Endothelial cell of umbilical vein (primary cell): ENCODE measurements around the gene NUP37. TPM values are rescaled to one million over a fixed set of nuclear protein-coding genes. Genes with fewer than 3 reads are reported as not detected.

Source experiments
- BruUV-seq: library from RNA; stranded (reverse); fragments of 400-500 nt; replicated peaks from 2 replicates; lab custom pipeline; 2021; lab: Mats Ljungman, UMichigan
- CTCF ChIA-PET: fragments of 300-600, 350-600 bp; sonication (Branson Sonifier 250); formaldehyde crosslinking; loops from one replicate; lab custom pipeline; 2021; ENCODE audit warnings: antibody characterized with exemption, inconsistent platforms; lab: Charles Lee
- POLR2A ChIA-PET: fragments of 300-600, 350-600 bp; sonication (Branson Sonifier 250); formaldehyde crosslinking; loops from one replicate; lab custom pipeline; 2021; ENCODE audit warnings: antibody characterized with exemption, inconsistent platforms; lab: Charles Lee
- DNase-seq: peaks from one replicate; pipeline ENCODE4 v3.0.0-alpha.2; 2011; ENCODE audit warnings: low read depth, low spot score
- FAIRE-seq: peaks from 2 replicates; lab custom pipeline; 2011; peaks lifted over from hg19 to GRCh38; lab: Jason Lieb, UNC
- H2AFZ ChIP-seq: 2 replicates; pipeline ENCODE4 v1.6.0; 2012; ENCODE audit warnings: low read depth, low read length, control low read depth, inconsistent platforms
- H3K27ac ChIP-seq: 2 replicates; pipeline ENCODE4 v1.5.1; 2011; ENCODE audit warnings: low read depth, mild to moderate bottlenecking, control low read depth, low read length, moderate library complexity; ENCODE audit not compliant: insufficient read depth
- H3K27me3 ChIP-seq, 2 experiments: 2 replicates each; pipeline versions ENCODE4 v1.6.0 to v1.6.1; 2011; ENCODE audit warnings: low read length in 2 of 2, mixed read lengths in 1 of 2; ENCODE audit not compliant: control insufficient read depth in 2 of 2, insufficient read depth in 2 of 2
- H3K36me3 ChIP-seq, 2 experiments: 2 replicates in 1 of 2; 3 replicates in 1 of 2; pipeline ENCODE4 v1.5.1; 2011; ENCODE audit warnings: low read length in 2 of 2, mild to moderate bottlenecking in 1 of 2, moderate library complexity in 1 of 2; ENCODE audit not compliant: control insufficient read depth in 2 of 2, insufficient read depth in 2 of 2; ENCODE audit errors: extremely low read depth in 1 of 2
- H3K4me1 ChIP-seq: 3 replicates; pipeline ENCODE4 v1.5.1; 2011; ENCODE audit warnings: mild to moderate bottlenecking, low read length; ENCODE audit not compliant: control insufficient read depth, insufficient read depth; ENCODE audit errors: extremely low read depth
- H3K4me2 ChIP-seq: 2 replicates; pipeline ENCODE4 v1.6.1; 2011; ENCODE audit warnings: low read length, control low read depth, mixed read lengths; ENCODE audit not compliant: insufficient read depth
- H3K4me3 ChIP-seq, 3 experiments: fragments of 200-600 bp in 1 of 3; sonication (generic), shearing (Covaris generic) in 1 of 3; replicated peaks in 1 of 3; 2 replicates each; pipeline ENCODE4 v1.5.1; 2011 to 2016; ENCODE audit warnings: control low read depth in 3 of 3, low read length in 3 of 3, mild to moderate bottlenecking in 2 of 3, inconsistent platforms in 1 of 3, low read depth in 1 of 3, moderate library complexity in 1 of 3; ENCODE audit not compliant: insufficient read depth in 1 of 3
- H3K79me2 ChIP-seq: 2 replicates; pipeline ENCODE4 v1.6.0; 2012; ENCODE audit warnings: low read length, inconsistent platforms; ENCODE audit not compliant: control insufficient read depth, insufficient read depth
- H3K9ac ChIP-seq: replicated peaks from 2 replicates; pipeline ENCODE3; 2011; ENCODE audit warnings: low read length, control low read depth; ENCODE audit not compliant: insufficient read depth; ENCODE audit errors: extremely low read depth
- H3K9me1 ChIP-seq: replicated peaks from 3 replicates; pipeline ENCODE4 v1.6.0; 2011; ENCODE audit warnings: mild to moderate bottlenecking, low read length; ENCODE audit not compliant: control insufficient read depth, insufficient read depth; ENCODE audit errors: extremely low read depth
- H3K9me3 ChIP-seq: replicated peaks from 2 replicates; pipeline ENCODE4 v1.5.1; 2012; ENCODE audit warnings: low read length, inconsistent platforms; ENCODE audit not compliant: control insufficient read depth, insufficient read depth
- H4K20me1 ChIP-seq: replicated peaks from 2 replicates; pipeline ENCODE3; 2011; ENCODE audit warnings: mild to moderate bottlenecking, low read length; ENCODE audit not compliant: control insufficient read depth, insufficient read depth; ENCODE audit errors: extremely low read depth
- CTCF ChIP-seq, 2 donors: IDR thresholded peaks; 1 replicate in 1 of 2; 2 replicates in 1 of 2; pipeline ENCODE4 v1.5.1; 2011; ENCODE audit warnings: low read length in 2 of 2, mild to moderate bottlenecking in 2 of 2, moderate library complexity in 2 of 2, control low read depth in 1 of 2, inconsistent platforms in 1 of 2, low read depth in 1 of 2; ENCODE audit not compliant: insufficient read depth in 1 of 2; ENCODE audit errors: extremely low read depth in 1 of 2
- EZH2 ChIP-seq: IDR thresholded peaks from 2 replicates; pipeline ENCODE4 v1.6.1; 2012; ENCODE audit warnings: borderline replicate concordance, low read depth, mild to moderate bottlenecking, moderate library complexity, low read length, inconsistent platforms; ENCODE audit not compliant: severe bottlenecking
- FOS ChIP-seq: IDR thresholded peaks from 2 replicates; pipeline ENCODE4 v1.6.1; 2011; ENCODE audit warnings: mild to moderate bottlenecking, low read length, moderate library complexity, borderline replicate concordance; ENCODE audit not compliant: insufficient read depth
- GATA2 ChIP-seq: IDR thresholded peaks from 2 replicates; pipeline ENCODE4 v1.7.0; 2011; ENCODE audit warnings: low read depth, mild to moderate bottlenecking, moderate library complexity, mixed read lengths, low read length; ENCODE audit not compliant: insufficient read length, insufficient read depth
- JUN ChIP-seq: IDR thresholded peaks from 2 replicates; pipeline ENCODE4 v1.6.1; 2011; ENCODE audit warnings: borderline replicate concordance, low read depth; ENCODE audit not compliant: insufficient read length, insufficient read depth
- MAX ChIP-seq: IDR thresholded peaks from 2 replicates; pipeline ENCODE4 v1.6.1; 2011; ENCODE audit not compliant: insufficient read depth, insufficient read length
- MYC ChIP-seq: IDR thresholded peaks from one replicate; pipeline ENCODE4 v1.6.1; 2011; ENCODE audit warnings: mild to moderate bottlenecking, low read depth, low read length
- POLR2A ChIP-seq: IDR thresholded peaks from 2 replicates; pipeline ENCODE4 v1.6.1; 2012; ENCODE audit warnings: low read depth, mild to moderate bottlenecking, control low read depth, low read length
- POLR2AphosphoS5 ChIP-seq: IDR thresholded peaks from 2 replicates; pipeline ENCODE4 v1.6.1; 2012; ENCODE audit warnings: low read depth, mild to moderate bottlenecking, control low read depth, low read length, moderate library complexity; ENCODE audit not compliant: insufficient read depth
- dilution Hi-C: fragments of 300-500 bp; cut with MboI; formaldehyde crosslinking; loops from one replicate; pipeline ENCODE4 v1.15.0; 2019; ENCODE audit warnings: low sequenced_read_pairs; ENCODE audit not compliant: extremely low pct_ligation_motif_present
- intact Hi-C: fragments of 100-400 bp; cut with micrococcal nuclease; formaldehyde crosslinking; loops from one replicate; pipeline ENCODE4 v1.10.0; 2022
- polyA plus RNA-seq, 4 experiments: library from polyadenylated mRNA; depleted of rRNA in 3 of 4; stranded (reverse) in 3 of 4; unstranded in 1 of 4; fragments of >200 nt; gene quantifications; 2 replicates each; pipeline versions ENCODE4 v1.2.1 to v1.2.3, GENCODE V29; 2011 to 2012; ENCODE audit warnings: missing spikeins in 1 of 4
- total RNA-seq: library from RNA; stranded (reverse); gene quantifications from 2 replicates; pipeline ENCODE4 v1.2.3, GENCODE V29; 2021

Gene NUP37
- total and polyA plus RNA-seq, 2 donors (not counting 3 experiments of a cell fraction or from before 2014, with no cell fraction given): 25.0 to 46.8 TPM

- POLR2A ChIA-PET: no interaction called here
Measured at GRCh38 chr12:102063069-102063468, 56.8 kb downstream of the NUP37 start.

More at GRCh38 chr12:102063069-102063468, 56.8 kb downstream of the NUP37 start:
- Histone ChIP-seq H3K4me1 (peaks cover 6% of the 10 kb centered on the region), H3K9me1 (no peaks in the 10 kb centered on the region), H3K9ac (no peak overlapping the region), H3K36me3 (no peaks in the 10 kb centered on the region), H3K4me3 (no peak overlapping the region), H2AFZ (no peak overlapping the region), H4K20me1 (no peaks in the 10 kb centered on the region), H3K79me2 (no peaks in the 10 kb centered on the region), H3K4me2 (no peak overlapping the region), H3K27ac (no peak overlapping the region), H3K9me3 (no peaks in the 10 kb centered on the region), H3K27me3 (no peaks in the 10 kb centered on the region)
- DNase-seq (no peak), FAIRE-seq (no peak)
- intact Hi-C loops: loop anchor here (2.0 to 10.0 kb wide), 3 partner anchors 122 to 1858 kb away; partner anchors contain the start of genes ACTR6 and DRAM1
- CTCF ChIA-PET: no interaction called here
- dilution Hi-C loops: no loop called here
- BruUV-seq: no TSS peak
- TF ChIP-seq GATA2 (no peak), MYC (no peak), EZH2 (no peak), CTCF (IDR thresholded peaks at IDR 0.05; ENCODE audit: extremely low read depth in 1 of 2, insufficient read depth in 1 of 2, low read depth in 1 of 2, low read length in 2 of 2) (no peak), JUN (no peak), FOS (no peak), MAX (no peak), POLR2AphosphoS5 (no peak), POLR2A (no peak)
